Measurements from ENCODE around the gene SLC9A9.

DNA sequence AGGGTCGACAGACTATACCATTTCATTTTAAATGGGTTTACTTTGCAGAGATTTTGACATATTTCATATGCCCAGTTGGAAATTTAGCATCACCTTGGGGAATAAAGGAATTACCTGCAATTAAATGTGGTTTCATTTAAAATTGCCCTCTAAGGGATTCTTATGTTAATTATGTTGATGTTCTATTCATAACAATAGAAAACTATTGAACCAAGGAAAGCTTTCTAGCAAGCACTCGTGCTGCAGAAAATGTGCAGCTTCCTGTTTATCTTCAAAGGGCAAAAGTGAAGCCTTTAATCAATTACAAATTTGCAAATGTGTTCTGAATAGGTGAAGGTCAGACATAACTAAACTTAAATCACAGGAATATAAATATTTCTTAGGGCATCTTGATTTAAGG lies 376.6 kb downstream of the SLC9A9 start:
- TF ChIP-seq, protein P1, sequence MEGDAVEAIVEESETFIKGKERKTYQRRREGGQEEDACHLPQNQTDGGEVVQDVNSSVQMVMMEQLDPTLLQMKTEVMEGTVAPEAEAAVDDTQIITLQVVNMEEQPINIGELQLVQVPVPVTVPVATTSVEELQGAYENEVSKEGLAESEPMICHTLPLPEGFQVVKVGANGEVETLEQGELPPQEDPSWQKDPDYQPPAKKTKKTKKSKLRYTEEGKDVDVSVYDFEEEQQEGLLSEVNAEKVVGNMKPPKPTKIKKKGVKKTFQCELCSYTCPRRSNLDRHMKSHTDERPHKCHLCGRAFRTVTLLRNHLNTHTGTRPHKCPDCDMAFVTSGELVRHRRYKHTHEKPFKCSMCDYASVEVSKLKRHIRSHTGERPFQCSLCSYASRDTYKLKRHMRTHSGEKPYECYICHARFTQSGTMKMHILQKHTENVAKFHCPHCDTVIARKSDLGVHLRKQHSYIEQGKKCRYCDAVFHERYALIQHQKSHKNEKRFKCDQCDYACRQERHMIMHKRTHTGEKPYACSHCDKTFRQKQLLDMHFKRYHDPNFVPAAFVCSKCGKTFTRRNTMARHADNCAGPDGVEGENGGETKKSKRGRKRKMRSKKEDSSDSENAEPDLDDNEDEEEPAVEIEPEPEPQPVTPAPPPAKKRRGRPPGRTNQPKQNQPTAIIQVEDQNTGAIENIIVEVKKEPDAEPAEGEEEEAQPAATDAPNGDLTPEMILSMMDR (IDR thresholded peaks at IDR 0.05; ENCODE audit: control extremely low read depth in 1 of 3, insufficient read depth in 1 of 3, low read depth in 1 of 3, low read length in 3 of 3), result no peak
- no peak for TF ChIP-seq MAFK (IDR thresholded peaks at IDR 0.05; ENCODE audit: low read depth, low read length)
- TF ChIP-seq KDM5A (IDR thresholded peaks at IDR 0.05; ENCODE audit: low read length), result no peak
- no peak for TF ChIP-seq POLR2A (IDR thresholded peaks at IDR 0.05; ENCODE audit: control extremely low read depth in 1 of 2, low read depth in 2 of 2, low read length in 2 of 2)
- TF ChIP-seq, protein P2, sequence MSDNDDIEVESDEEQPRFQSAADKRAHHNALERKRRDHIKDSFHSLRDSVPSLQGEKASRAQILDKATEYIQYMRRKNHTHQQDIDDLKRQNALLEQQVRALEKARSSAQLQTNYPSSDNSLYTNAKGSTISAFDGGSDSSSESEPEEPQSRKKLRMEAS (IDR thresholded peaks at IDR 0.05), result no peak
- no peak for TF ChIP-seq SUZ12 (IDR thresholded peaks at IDR 0.05; ENCODE audit: low read length)
